RWPE2 (cell line): Measurements from ENCODE around the gene SLC13A3.

ENCODE experiments used
- ATAC-seq: fragments of 200-7000 bp; cut with Tn5 transposase; 3 replicates; pipeline ENCODE4 v1.9.1; 2021; ENCODE audit warnings: low read depth
- DNase-seq: peaks from one replicate; pipeline ENCODE4 v3.0.0-alpha.2; 2020; ENCODE audit warnings: low spot score
- H3K27ac ChIP-seq: fragments of 450-650 bp; 2 replicates; pipeline ENCODE4 v1.5.1; 2017; ENCODE audit warnings: mild to moderate bottlenecking; ENCODE audit not compliant: poor library complexity, severe bottlenecking
- H3K27me3 ChIP-seq: fragments of 250-450 bp; sonication (Bioruptor Pico); 2 replicates; pipeline ENCODE4 v1.5.1; 2021; ENCODE audit warnings: mild to moderate bottlenecking, moderate library complexity; ENCODE audit not compliant: insufficient read depth, poor library complexity, severe bottlenecking
- H3K36me3 ChIP-seq: fragments of 250-450 bp; sonication (Bioruptor Pico); 2 replicates; pipeline ENCODE4 v1.5.1; 2020; ENCODE audit warnings: low read depth, mild to moderate bottlenecking, moderate library complexity
- H3K4me1 ChIP-seq: fragments of 250-450 bp; sonication (Bioruptor Pico); 2 replicates; pipeline ENCODE4 v1.5.1; 2021; ENCODE audit warnings: mild to moderate bottlenecking, moderate library complexity; ENCODE audit not compliant: insufficient read depth, poor library complexity, severe bottlenecking
- H3K4me3 ChIP-seq: fragments of 250-450 bp; sonication (Bioruptor Pico); 2 replicates; pipeline ENCODE4 v1.5.1; 2021; ENCODE audit warnings: mild to moderate bottlenecking, moderate library complexity; ENCODE audit not compliant: severe bottlenecking
- H3K9me3 ChIP-seq: fragments of 250-450 bp; sonication (Bioruptor Pico); 2 replicates; pipeline ENCODE4 v1.5.1; 2021; ENCODE audit warnings: mild to moderate bottlenecking, moderate library complexity; ENCODE audit not compliant: severe bottlenecking
- CTCF ChIP-seq: fragments of 450-650 bp; IDR thresholded peaks from one replicate; pipeline ENCODE4 v1.5.1; 2017; ENCODE audit warnings: mild to moderate bottlenecking, moderate library complexity; ENCODE audit not compliant: poor library complexity, severe bottlenecking

The SLC13A3 gene

GRCh38 chr20:46572790-46573189 is 78.5 kb downstream of the SLC13A3 start:
- no peak for DNase-seq
- no peak overlapping the region for H3K4me3 ChIP-seq
- TF ChIP-seq CTCF, result no peak
- H3K4me1 ChIP-seq, result no peaks in the 10 kb centered on the region
- no peaks in the 10 kb centered on the region for H3K9me3 ChIP-seq
- no peak for ATAC-seq
- H3K27ac ChIP-seq, result no peak overlapping the region
- no peaks in the 10 kb centered on the region for H3K36me3 ChIP-seq
- no peaks in the 10 kb centered on the region for H3K27me3 ChIP-seq

GRCh38 chr20:46572153-46572552 is 79.1 kb downstream of the SLC13A3 start:
- TF ChIP-seq CTCF, result no peak
- H3K27ac ChIP-seq, result no peak overlapping the region
- no peaks in the 10 kb centered on the region for H3K9me3 ChIP-seq
- H3K36me3 ChIP-seq, result no peaks in the 10 kb centered on the region
- H3K4me3 ChIP-seq, result no peak overlapping the region
- ATAC-seq (no peak), DNase-seq (peak; percentile 75)
- H3K4me1 ChIP-seq, result no peaks in the 10 kb centered on the region
- no peaks in the 10 kb centered on the region for H3K27me3 ChIP-seq

GRCh38 chr20:46571418-46571817 is 79.8 kb downstream of the SLC13A3 start:
- TF ChIP-seq CTCF, result no peak
- Histone ChIP-seq H3K27ac (no peak overlapping the region), H3K27me3 (no peaks in the 10 kb centered on the region), H3K9me3 (no peaks in the 10 kb centered on the region), H3K4me1 (no peaks in the 10 kb centered on the region), H3K4me3 (no peak overlapping the region), H3K36me3 (no peaks in the 10 kb centered on the region)
- DNase-seq, result peak; percentile 50
- ATAC-seq, result no peak

GRCh38 chr20:46570956-46571355 is 80.3 kb downstream of the SLC13A3 start:
- no peaks in the 10 kb centered on the region for H3K4me1 ChIP-seq
- no peak for TF ChIP-seq CTCF
- H3K4me3 ChIP-seq, result no peak overlapping the region

GRCh38 chr20:46569961-46570360 is 81.3 kb downstream of the SLC13A3 start:
- ATAC-seq (no peak), DNase-seq (no peak)
- Histone ChIP-seq H3K4me1 (no peaks in the 10 kb centered on the region), H3K27ac (no peak overlapping the region), H3K27me3 (no peaks in the 10 kb centered on the region), H3K9me3 (no peaks in the 10 kb centered on the region), H3K4me3 (no peak overlapping the region), H3K36me3 (no peaks in the 10 kb centered on the region)
- no peak for TF ChIP-seq CTCF

More at GRCh38 chr20:46570956-46571355, 80.3 kb downstream of the SLC13A3 start:
- Histone ChIP-seq H3K27me3 (no peaks in the 10 kb centered on the region), H3K36me3 (no peaks in the 10 kb centered on the region), H3K9me3 (no peaks in the 10 kb centered on the region), H3K27ac (no peak overlapping the region)
- DNase-seq (no peak), ATAC-seq (no peak)
